ENCODE measurements around the gene XPO1. TPM values are rescaled to one million over a fixed set of nuclear protein-coding genes. Genes with fewer than 3 reads are reported as not detected.

The XPO1 gene
- total and polyA plus RNA-seq, 2 of the 4 experiments (the other 2 are of a cell fraction) = 78.5 to 104 TPM

GRCh38 chr2:61450144-61450543, 88.0 kb downstream of the XPO1 start:
- no peaks in the 10 kb centered on the region; the same call in 1 of the 2 replicates for H3K9me3 ChIP-seq (ENCODE audit: control insufficient read depth, insufficient read depth, low read length)
- dilution Hi-C loops (cut with HindIII; ENCODE audit: low sequenced_read_pairs, unreplicated experiment) (no loop called here), intact Hi-C loops (cut with micrococcal nuclease) (no loop called here), in situ Hi-C loops (cut with MboI; ENCODE audit: low sequenced_read_pairs) (no loop called here)
- POLR2A ChIA-PET (ENCODE audit: unreplicated experiment) = no interaction called here
- ATAC-seq (ENCODE audit: low read depth) (no peak), DNase-seq (no peak)
- no peak overlapping the region for H4K8ac ChIP-seq (ENCODE audit: low read depth in 2 of 2, low read length in 2 of 2)
- H4K20me1 ChIP-seq (ENCODE audit: insufficient read depth, low read length) = peaks cover 70% of the 10 kb centered on the region
- no peak overlapping the region for H3K27ac ChIP-seq (ENCODE audit: insufficient read depth, low read length)
- H3K18ac ChIP-seq (ENCODE audit: low read depth, low read length) = no peak overlapping the region
- no peak overlapping the region for H2AK5ac ChIP-seq (ENCODE audit: low read depth, low read length)
- BruUV-seq (replicated peaks) = no TSS peak
- H3K27me3 ChIP-seq (ENCODE audit: control insufficient read depth, insufficient read depth, low read length) = no peaks in the 10 kb centered on the region
- WGBS, 2 experiments (ENCODE audit: extremely low coverage in 2 of 2, insufficient read length in 1 of 2) = no CpG with 5 or more reads among the region's 4 CpGs
- no peak overlapping the region for H3K4ac ChIP-seq (ENCODE audit: low read depth, low read length)
- H3K23ac ChIP-seq (ENCODE audit: low read depth, low read length) = no peak overlapping the region
- H3K4me1 ChIP-seq (ENCODE audit: control insufficient read depth, insufficient read depth, low read length) = no peaks in the 10 kb centered on the region; the same call in 1 of the 2 replicates
- TF ChIP-seq CEBPB (IDR thresholded peaks at IDR 0.05; ENCODE audit: low read depth, low read length) (peak; percentile 26; the same call in 1 of the 2 replicates), MAFK (IDR thresholded peaks at IDR 0.05; ENCODE audit: low read depth, low read length) (no peak)
- H3K79me1 ChIP-seq (ENCODE audit: low read depth in 1 of 2, low read length in 2 of 2) = peaks cover 9 to 57% of the 10 kb centered on the region in 2 experiments
- CTCF ChIA-PET = no interaction called here
- H2AFZ ChIP-seq (replicated peaks; ENCODE audit: low read length, poor library complexity) = no peak overlapping the region
- no peak overlapping the region for H2BK5ac ChIP-seq (ENCODE audit: low read depth, low read length, poor library complexity, severe bottlenecking)
- H2BK120ac ChIP-seq (ENCODE audit: low read depth, low read length) = no peak overlapping the region
- H2BK20ac ChIP-seq (ENCODE audit: low read depth, low read length) = no peak overlapping the region
- no peak overlapping the region for H3K4me2 ChIP-seq (ENCODE audit: low read depth, low read length)
- H2BK15ac ChIP-seq (ENCODE audit: low read depth, low read length) = no peak overlapping the region
- H3K14ac ChIP-seq (replicated peaks; ENCODE audit: low read depth, low read length) = no peak overlapping the region
- no peak overlapping the region for H3K9ac ChIP-seq (ENCODE audit: low read depth, low read length)
- no peak overlapping the region for H4K5ac ChIP-seq (ENCODE audit: low read depth, low read length)
- H2AK9ac ChIP-seq (replicated peaks; ENCODE audit: low read depth, low read length, poor library complexity) = no peak overlapping the region
- H3K9me1 ChIP-seq (ENCODE audit: insufficient read depth, low read length) = 0 out of 2 replicates have a peak, but pooled peaks cover 3% of the 10 kb centered on the region
- no peak overlapping the region for H4K91ac ChIP-seq (ENCODE audit: insufficient read depth, low read depth, low read length)
- no peak overlapping the region for H3K4me3 ChIP-seq (ENCODE audit: insufficient read depth, low read depth, low read length)
- H3K56ac ChIP-seq (ENCODE audit: extremely low read depth, insufficient read depth, low read length) = no peak overlapping the region
- H3K36me3 ChIP-seq (ENCODE audit: control insufficient read depth, insufficient read depth, low read length) = peaks cover 6% of the 10 kb centered on the region; the same call in 1 of the 2 replicates
